Liver (tissue), 9 donors: ENCODE results near the gene TAB3. TPM values are rescaled to one million over a fixed set of nuclear protein-coding genes. Genes with fewer than 3 reads are reported as not detected.

Experiments used
- DNase-seq: peaks from one replicate; pipeline ENCODE4 v3.0.0-alpha.2; 2017; ENCODE audit warnings: low spot score
- H3K27ac ChIP-seq, 2 donors: one replicate each; pipeline ENCODE4 v1.7.0; 2013; ENCODE audit warnings: inconsistent platforms in 2 of 2, low read length in 2 of 2, control low read depth in 1 of 2, low read depth in 1 of 2, mild to moderate bottlenecking in 1 of 2
- H3K27me3 ChIP-seq, 4 donors: one replicate each; pipeline versions ENCODE4 v1.6.1 to v1.7.0; 2013; ENCODE audit warnings: low read length in 3 of 4, inconsistent platforms in 1 of 4, mild to moderate bottlenecking in 1 of 4, moderate library complexity in 1 of 4; ENCODE audit not compliant: control insufficient read depth in 4 of 4, insufficient read depth in 4 of 4
- H3K36me3 ChIP-seq, 4 donors: one replicate each; pipeline versions ENCODE4 v1.6.1 to v1.7.0; 2013; ENCODE audit warnings: low read length in 3 of 4, mild to moderate bottlenecking in 3 of 4, low read depth in 1 of 4, moderate library complexity in 1 of 4; ENCODE audit not compliant: control insufficient read depth in 4 of 4, insufficient read depth in 3 of 4
- H3K4me1 ChIP-seq, 4 donors: one replicate each; pipeline versions ENCODE4 v1.6.1 to v1.7.0; 2013; ENCODE audit warnings: low read length in 3 of 4, mild to moderate bottlenecking in 3 of 4, moderate library complexity in 1 of 4; ENCODE audit not compliant: control insufficient read depth in 4 of 4, insufficient read depth in 4 of 4
- H3K4me3 ChIP-seq, 3 donors: one replicate each; pipeline versions ENCODE4 v1.6.1 to v1.7.0; 2013; ENCODE audit warnings: low read length in 3 of 3, control low read depth in 1 of 3, low read depth in 1 of 3, mild to moderate bottlenecking in 1 of 3
- H3K9ac ChIP-seq, 2 donors: one replicate each; pipeline ENCODE4 v1.7.0; 2013; ENCODE audit warnings: low read length in 2 of 2, mild to moderate bottlenecking in 2 of 2, moderate library complexity in 2 of 2, control low read depth in 1 of 2, low read depth in 1 of 2
- H3K9me3 ChIP-seq, 4 donors: one replicate each; pipeline versions ENCODE4 v1.6.1 to v1.7.0; 2013; ENCODE audit warnings: low read length in 3 of 4; ENCODE audit not compliant: control insufficient read depth in 4 of 4
- ATF3 ChIP-seq: IDR thresholded peaks from 2 replicates; pipeline ENCODE4 v1.6.1; 2016; ENCODE audit warnings: antibody characterized with exemption
- CTCF ChIP-seq: fragments of 150-350 bp; IDR thresholded peaks from 2 replicates; pipeline ENCODE4 v1.5.1; 2017; ENCODE audit warnings: improper control_type of control experiment, low read depth, low read length; ENCODE audit not compliant: missing input control
- EGR1 ChIP-seq, 2 donors: IDR thresholded peaks; 2 replicates each; pipeline ENCODE4 v1.6.1; 2016 to 2018; ENCODE audit warnings: antibody characterized with exemption in 2 of 2, low read depth in 2 of 2
- FOXA1 ChIP-seq: IDR thresholded peaks from 2 replicates; pipeline ENCODE4 v1.6.1; 2016; ENCODE audit warnings: antibody characterized with exemption
- FOXA2 ChIP-seq: IDR thresholded peaks from 2 replicates; pipeline ENCODE4 v1.6.1; 2016; ENCODE audit warnings: antibody characterized with exemption
- GABPA ChIP-seq, 2 donors: IDR thresholded peaks in 1 of 2; conservative IDR thresholded peaks in 1 of 2; 2 replicates each; pipeline ENCODE4 v1.6.1; 2016; ENCODE audit warnings: antibody characterized with exemption in 2 of 2, mild to moderate bottlenecking in 1 of 2, moderate library complexity in 1 of 2
- HNF4A ChIP-seq, 2 donors: conservative IDR thresholded peaks; 2 replicates each; pipeline ENCODE4 v1.6.1; 2016; ENCODE audit warnings: antibody characterized with exemption in 2 of 2, mild to moderate bottlenecking in 2 of 2
- JUND ChIP-seq, 2 donors: IDR thresholded peaks; 2 replicates each; pipeline ENCODE4 v1.6.1; 2016; ENCODE audit warnings: antibody characterized with exemption in 2 of 2
- MAX ChIP-seq: IDR thresholded peaks from 2 replicates; pipeline ENCODE4 v1.6.1; 2016; ENCODE audit warnings: antibody characterized with exemption
- NR2F2 ChIP-seq: IDR thresholded peaks from 2 replicates; pipeline ENCODE4 v1.6.1; 2016; ENCODE audit warnings: antibody characterized with exemption
- RAD21 ChIP-seq, 2 donors: IDR thresholded peaks; 2 replicates each; pipeline ENCODE4 v1.6.1; 2016; ENCODE audit warnings: antibody characterized with exemption in 2 of 2, mild to moderate bottlenecking in 2 of 2
- REST ChIP-seq: IDR thresholded peaks from 2 replicates; pipeline ENCODE4 v1.6.1; 2016; ENCODE audit warnings: antibody characterized with exemption, mild to moderate bottlenecking
- RXRA ChIP-seq, 2 donors: IDR thresholded peaks; 2 replicates each; pipeline ENCODE4 v1.6.1; 2017 to 2018; ENCODE audit warnings: antibody characterized with exemption in 2 of 2, mild to moderate bottlenecking in 1 of 2
- SP1 ChIP-seq: IDR thresholded peaks from 2 replicates; pipeline ENCODE4 v1.6.1; 2018; ENCODE audit warnings: antibody characterized with exemption, mild to moderate bottlenecking
- TAF1 ChIP-seq: conservative IDR thresholded peaks from 2 replicates; pipeline ENCODE4 v1.6.1; 2016; ENCODE audit warnings: antibody characterized with exemption, mild to moderate bottlenecking
- YY1 ChIP-seq: IDR thresholded peaks from 2 replicates; pipeline ENCODE4 v1.6.1; 2016; ENCODE audit warnings: antibody characterized with exemption, mild to moderate bottlenecking
- ZBTB33 ChIP-seq: IDR thresholded peaks from 2 replicates; pipeline ENCODE4 v1.6.1; 2016; ENCODE audit warnings: antibody characterized with exemption
- WGBS: extraction: QIAGEN DNeasy Blood & Tissue Kit; methylation state at CpG from one replicate; pipeline ENCODE4 v1.1.7; 2013; 5-methylcytosine and 5-hydroxymethylcytosine counted together
- polyA plus RNA-seq, 2 donors: library from polyadenylated mRNA; stranded (reverse) in 1 of 2; unstranded in 1 of 2; fragments of 200-250 nt in 1 of 2; fragments of >200 nt in 1 of 2; fragmentation: Nextera tagmentation in 1 of 2; extraction: Ambion mirVana in 1 of 2; gene quantifications; one replicate each; pipeline versions ENCODE4 v1.2.1 to v1.2.3, GENCODE V29; 2013 to 2015
- total RNA-seq, 2 donors: library from RNA; depleted of rRNA; stranded (reverse); fragments of >200 nt; gene quantifications; one replicate each; pipeline ENCODE4 v1.2.3, GENCODE V29; 2014
- donor health status: healthy.
- donor health status: healthy.
- donor health status: healthy.
- donor health status: healthy.
- donor health status: healthy.

The TAB3 gene
- total and polyA plus RNA-seq, 4 donors = 10.0 to 32.2 (median 17.4) TPM

GRCh38 chrX:30881390-30881789 is 7.7 kb downstream of the TAB3 start:
- WGBS = 73% methylated on average over 1 of the region's 1 CpG
- no peak overlapping the region for H3K4me3 ChIP-seq
- no peaks in the 10 kb centered on the region for H3K36me3 ChIP-seq
- H3K4me1 ChIP-seq = peaks cover 4 to 16% (median 13%) of the 10 kb centered on the region in 4 donors
- H3K9ac ChIP-seq = no peak overlapping the region
- no peaks in the 10 kb centered on the region for H3K9me3 ChIP-seq
- no peak overlapping the region for H3K27ac ChIP-seq
- H3K27me3 ChIP-seq = no peaks in the 10 kb centered on the region
- TF ChIP-seq YY1 = no peak
- no peak for TF ChIP-seq REST
- TF ChIP-seq TAF1 = no peak
- TF ChIP-seq NR2F2 = no peak
- TF ChIP-seq EGR1 (IDR thresholded peaks at IDR 0.05; ENCODE audit: low read depth in 2 of 2) = no peak
- TF ChIP-seq HNF4A (conservative IDR thresholded peaks at IDR 0.05) = no peak
- no peak for TF ChIP-seq FOXA1
- no peak for TF ChIP-seq ATF3
- no peak for TF ChIP-seq ZBTB33
- no peak for TF ChIP-seq JUND (IDR thresholded peaks at IDR 0.05)
- TF ChIP-seq RXRA (IDR thresholded peaks at IDR 0.05) = no peak
- TF ChIP-seq GABPA (IDR thresholded peaks at IDR 0.05 in 1 of 2, conservative IDR thresholded peaks at IDR 0.05 in 1 of 2) = no peak
- TF ChIP-seq FOXA2 = no peak
- TF ChIP-seq RAD21 (IDR thresholded peaks at IDR 0.05) = no peak
- no peak for TF ChIP-seq SP1
- TF ChIP-seq CTCF = no peak
- no peak for DNase-seq

- H3K27me3 ChIP-seq = no peaks in the 10 kb centered on the region
- DNase-seq = no peak
- peaks cover 0 to 9% (median 5%) of the 10 kb centered on the region in 4 donors for H3K4me1 ChIP-seq
- no peak overlapping the region for H3K9ac ChIP-seq
- no peaks in the 10 kb centered on the region for H3K9me3 ChIP-seq
- H3K4me3 ChIP-seq = no peak overlapping the region
- WGBS = 80% methylated on average over 3 of the region's 3 CpGs
- H3K36me3 ChIP-seq = no peaks in the 10 kb centered on the region
- no peak overlapping the region for H3K27ac ChIP-seq
- TF ChIP-seq NR2F2 (no peak), ATF3 (no peak), YY1 (no peak), ZBTB33 (no peak), REST (no peak), FOXA2 (no peak), MAX (no peak), HNF4A (conservative IDR thresholded peaks at IDR 0.05) (no peak), SP1 (no peak), GABPA (IDR thresholded peaks at IDR 0.05 in 1 of 2, conservative IDR thresholded peaks at IDR 0.05 in 1 of 2) (no peak), FOXA1 (no peak), TAF1 (no peak)
Observed at GRCh38 chrX:30880058-30880457, 9.0 kb downstream of the TAB3 start.
